LNCaP clone FGC (cell line): ENCODE measurements around the gene GALNT16.

ENCODE experiments used
- DNase-seq: peaks from one replicate; pipeline ENCODE4 v3.0.0-alpha.2; 2011; ENCODE audit warnings: low read depth
- H3K4me3 ChIP-seq: 2 replicates; pipeline ENCODE4 v1.5.1; 2011; ENCODE audit warnings: mild to moderate bottlenecking, low read depth, low read length, control low read depth
- TF ChIP-seq, protein P1 (sequence below): IDR thresholded peaks from 2 replicates; pipeline ENCODE4 v1.5.1; 2012; ENCODE audit warnings: mild to moderate bottlenecking; ENCODE audit not compliant: control insufficient read depth, insufficient read depth; ENCODE audit errors: extremely low read depth

Gene GALNT16

DNA sequence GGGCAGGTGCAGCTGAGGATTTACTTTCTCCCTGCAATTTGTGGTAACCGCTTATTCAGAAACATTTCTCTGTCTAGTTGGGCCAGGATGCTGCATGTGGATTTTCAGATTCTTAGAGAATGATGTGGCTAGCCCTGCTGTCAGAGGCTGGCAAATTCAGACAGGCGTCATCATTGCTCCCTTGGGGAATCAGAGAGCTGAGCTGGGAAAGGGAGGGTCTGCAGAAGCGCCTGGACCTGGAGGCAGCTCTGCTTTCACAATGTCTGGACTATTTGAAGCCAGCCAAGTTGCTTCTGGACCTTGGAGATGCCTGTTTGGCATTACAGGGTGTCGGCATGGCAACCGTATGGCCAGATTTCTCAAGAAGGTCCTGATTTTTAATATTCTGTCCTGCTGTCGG is 3.4 kb downstream of the GALNT16 start:
- TF ChIP-seq, protein P1, sequence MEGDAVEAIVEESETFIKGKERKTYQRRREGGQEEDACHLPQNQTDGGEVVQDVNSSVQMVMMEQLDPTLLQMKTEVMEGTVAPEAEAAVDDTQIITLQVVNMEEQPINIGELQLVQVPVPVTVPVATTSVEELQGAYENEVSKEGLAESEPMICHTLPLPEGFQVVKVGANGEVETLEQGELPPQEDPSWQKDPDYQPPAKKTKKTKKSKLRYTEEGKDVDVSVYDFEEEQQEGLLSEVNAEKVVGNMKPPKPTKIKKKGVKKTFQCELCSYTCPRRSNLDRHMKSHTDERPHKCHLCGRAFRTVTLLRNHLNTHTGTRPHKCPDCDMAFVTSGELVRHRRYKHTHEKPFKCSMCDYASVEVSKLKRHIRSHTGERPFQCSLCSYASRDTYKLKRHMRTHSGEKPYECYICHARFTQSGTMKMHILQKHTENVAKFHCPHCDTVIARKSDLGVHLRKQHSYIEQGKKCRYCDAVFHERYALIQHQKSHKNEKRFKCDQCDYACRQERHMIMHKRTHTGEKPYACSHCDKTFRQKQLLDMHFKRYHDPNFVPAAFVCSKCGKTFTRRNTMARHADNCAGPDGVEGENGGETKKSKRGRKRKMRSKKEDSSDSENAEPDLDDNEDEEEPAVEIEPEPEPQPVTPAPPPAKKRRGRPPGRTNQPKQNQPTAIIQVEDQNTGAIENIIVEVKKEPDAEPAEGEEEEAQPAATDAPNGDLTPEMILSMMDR: no peak
- DNase-seq: no peak
- no peak overlapping the region for H3K4me3 ChIP-seq

GRCh38 chr14:69263771-69264170 is 3.8 kb downstream of the GALNT16 start:
- no peak for DNase-seq
- TF ChIP-seq, protein P1: no peak
- no peak overlapping the region for H3K4me3 ChIP-seq

DNA sequence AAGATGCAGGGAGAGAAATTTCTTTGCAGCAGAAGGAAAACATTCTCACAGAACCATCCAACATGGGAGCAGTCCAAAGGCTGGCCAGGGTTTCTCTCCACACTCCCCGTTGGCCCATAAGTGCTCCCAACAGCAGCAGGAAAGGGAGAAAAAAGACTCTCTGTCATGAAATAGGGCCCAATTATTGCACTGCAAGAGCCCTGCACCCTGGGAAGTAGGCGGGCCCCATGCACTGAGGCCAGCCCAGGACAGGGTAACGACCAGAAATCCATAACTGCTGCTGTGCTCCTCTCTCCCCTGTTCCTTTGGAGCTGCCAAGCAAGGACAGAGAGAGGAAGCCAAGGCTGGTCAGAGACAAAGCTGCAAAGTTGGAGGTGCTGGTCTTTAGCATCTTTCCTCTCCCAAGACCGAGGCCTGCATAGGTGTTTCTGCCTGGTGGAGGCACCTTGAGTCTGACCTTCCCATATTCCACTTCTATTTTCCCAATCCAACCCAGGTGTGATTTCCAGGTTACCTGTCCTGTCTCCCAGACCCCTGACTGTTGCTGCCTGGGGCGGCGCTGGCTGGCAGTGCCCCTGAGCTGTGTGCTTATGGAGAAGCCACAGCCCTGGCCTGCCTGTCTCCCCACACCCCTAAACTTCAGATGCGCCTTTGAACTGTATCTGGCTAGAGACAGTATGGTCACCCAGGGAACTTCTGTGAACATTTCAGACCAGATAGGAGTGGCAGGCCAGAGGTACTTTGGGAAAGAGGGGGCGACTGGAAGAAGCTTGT is 6.8 kb downstream of the GALNT16 start:
- TF ChIP-seq, protein P1: no peak
- H3K4me3 ChIP-seq: no peak overlapping the region
- DNase-seq: no peak

- H3K4me3 ChIP-seq: no peak overlapping the region
- TF ChIP-seq, protein P1: no peak
- DNase-seq: no peak
Measured at GRCh38 chr14:69267492-69267891, 7.5 kb downstream of the GALNT16 start.

DNA sequence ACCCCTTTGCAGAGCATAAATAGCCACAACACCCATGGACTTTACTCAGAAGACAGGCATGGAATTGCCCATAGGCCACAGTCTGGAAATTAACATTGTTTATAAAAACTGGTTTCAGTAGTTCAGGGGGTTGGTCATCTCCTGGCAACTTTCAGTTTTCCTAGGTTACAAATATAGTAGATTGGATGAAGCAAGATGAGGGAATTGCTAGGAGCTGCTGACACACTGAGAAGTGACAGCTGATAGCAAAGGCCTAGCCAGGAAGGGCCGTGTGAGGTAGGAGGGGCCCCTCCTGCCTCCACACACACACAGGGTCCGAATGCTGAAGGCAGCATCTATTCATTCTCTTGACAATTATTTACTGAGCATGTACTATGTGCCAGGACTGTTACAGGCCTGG is 8.3 kb downstream of the GALNT16 start:
- no peak overlapping the region for H3K4me3 ChIP-seq
- no peak for DNase-seq
- TF ChIP-seq, protein P1: no peak

DNA sequence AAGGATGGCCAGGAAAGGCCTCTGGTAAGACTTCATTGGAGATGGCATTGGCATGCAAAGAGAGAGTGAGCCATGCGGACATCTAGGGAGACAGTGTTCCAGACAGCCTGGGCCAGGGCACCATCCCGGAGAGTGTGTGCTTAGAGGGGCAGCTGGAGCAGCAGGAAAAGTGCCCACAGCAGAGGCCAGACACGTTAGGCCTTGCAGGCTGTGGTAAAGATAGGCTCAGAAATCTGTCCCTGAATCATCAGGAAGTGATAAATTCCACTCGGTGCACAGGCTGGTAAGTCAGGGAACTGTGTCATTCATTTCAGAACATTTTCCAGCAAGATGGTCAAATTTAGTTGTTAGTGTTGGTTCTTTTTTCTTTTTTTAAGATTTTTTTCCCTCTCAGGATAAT is 8.8 kb downstream of the GALNT16 start:
- DNase-seq: no peak

DNA sequence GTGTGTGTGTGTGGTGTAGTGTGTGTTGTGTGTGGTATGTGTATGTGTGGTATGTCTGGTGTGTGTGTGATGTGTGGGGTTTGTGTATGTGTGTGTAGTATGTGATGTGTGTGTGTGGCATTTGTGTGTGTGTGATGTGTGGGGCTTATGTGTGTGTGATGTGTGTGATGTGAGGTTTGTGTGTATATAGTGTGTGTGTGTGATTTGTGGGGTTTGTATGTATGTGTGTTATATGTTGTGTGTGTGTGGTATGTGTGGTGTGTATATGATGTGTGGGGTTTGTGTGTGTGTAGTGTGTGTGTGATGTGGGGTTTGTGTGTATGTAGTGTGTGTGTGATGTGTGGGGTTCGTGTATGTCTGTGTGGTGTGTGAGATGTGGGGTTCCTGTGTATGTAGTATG is 9.4 kb downstream of the GALNT16 start:
- TF ChIP-seq, protein P1: no peak
- no peak for DNase-seq
- no peak overlapping the region for H3K4me3 ChIP-seq

More for the DNA sequence above, 8.8 kb downstream of the GALNT16 start:
- no peak overlapping the region for H3K4me3 ChIP-seq
- TF ChIP-seq, protein P1: no peak
